Measurements from ENCODE around the gene MGARP.
A peak's percentile ranks its signal among the peaks of the same experiment; 100 is the strongest.

Gene MGARP

GRCh38 chr4:139243448-139244365, 36.3 kb downstream of the MGARP start:
- no peak for DNase-seq (ENCODE audit: low spot score)

GRCh38 chr4:139242511-139243051, 37.4 kb downstream of the MGARP start:
- DNase-seq (ENCODE audit: low spot score): no peak

- no peak for DNase-seq (ENCODE audit: low spot score)
These were observed 38.3 kb downstream of the MGARP start for GRCh38 chr4:139241784-139242151.

- no peak for DNase-seq (ENCODE audit: low spot score)
These were observed 38.8 kb downstream of the MGARP start for GRCh38 chr4:139241086-139241783.

- DNase-seq (ENCODE audit: low spot score): no peak
These were observed 40.8 kb downstream of the MGARP start for GRCh38 chr4:139239127-139239772.

- no peak for DNase-seq (ENCODE audit: low spot score)
These were observed 45.8 kb downstream of the MGARP start for GRCh38 chr4:139234253-139234652.

GRCh38 chr4:139229534-139230039, 50.4 kb downstream of the MGARP start:
- DNase-seq (ENCODE audit: low spot score): peak; percentile 55

- DNase-seq (ENCODE audit: low spot score): no peak
These were observed 52.2 kb downstream of the MGARP start for GRCh38 chr4:139227729-139228404.

- DNase-seq (ENCODE audit: low spot score): no peak
These were observed 56.2 kb downstream of the MGARP start for GRCh38 chr4:139223682-139224317.

- no peak for DNase-seq (ENCODE audit: low spot score)
These were observed 57.8 kb downstream of the MGARP start for GRCh38 chr4:139222215-139222614.

GRCh38 chr4:139221687-139222086, 58.3 kb downstream of the MGARP start:
- no peak for DNase-seq (ENCODE audit: low spot score)

GRCh38 chr4:139219450-139220055, 60.5 kb downstream of the MGARP start:
- DNase-seq (ENCODE audit: low spot score): no peak
